ENCODE measurements around the gene RAX2.

- TF ChIP-seq POLR2AphosphoS5 (IDR thresholded peaks at IDR 0.05; ENCODE audit: borderline replicate concordance, low read depth, low read length), result no peak
- TF ChIP-seq EZH2 (IDR thresholded peaks at IDR 0.05), result no peak
Observed at GRCh38 chr19:3750211-3750610, 21.8 kb downstream of the RAX2 start.
